ENCODE measurements around the gene UGT1A7. TPM values are rescaled to one million over a fixed set of nuclear protein-coding genes. Genes with fewer than 3 reads are reported as not detected.

UGT1A7 gene
- total and polyA plus RNA-seq, 3 donors from 2014 or later, result 0.19 TPM; not detected in 2

- no peak overlapping the region for H3K4me3 ChIP-seq
- 32 to 53% methylated on average over 4 of the region's 4 CpGs for WGBS, 2 donors
Measured at GRCh38 chr2:233674995-233675394, 6.7 kb upstream of the UGT1A7 start.

DNA sequence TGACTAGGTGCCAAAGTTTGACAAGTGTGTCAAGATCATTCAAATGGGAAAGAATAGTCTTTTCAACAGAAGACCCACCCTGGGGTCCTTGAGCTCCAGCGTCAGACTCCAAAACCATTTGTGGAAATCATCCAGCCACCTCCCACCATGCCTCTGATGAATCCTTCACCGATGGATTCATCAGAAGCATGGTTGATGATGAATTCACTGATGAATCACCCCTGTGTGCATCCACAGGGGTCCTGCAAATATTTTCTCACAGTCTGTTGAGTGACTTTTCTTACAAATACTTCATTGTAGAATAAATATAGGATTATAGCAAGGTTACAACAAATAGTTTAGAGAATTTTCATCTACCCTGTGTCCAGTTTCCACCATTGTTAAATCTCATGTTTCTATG, 5.7 kb upstream of the UGT1A7 start:
- intact Hi-C loops (cut with DNase I; ENCODE audit: low total_unique reads), result no loop called here
- no peaks in the 10 kb centered on the region for H3K9me3 ChIP-seq
- DNase-seq, result no peak
- H3K27ac ChIP-seq, result no peak overlapping the region
- no peak overlapping the region for H3K4me3 ChIP-seq
- H3K27me3 ChIP-seq, result no peaks in the 10 kb centered on the region
- no peaks in the 10 kb centered on the region for H3K36me3 ChIP-seq (ENCODE audit: low read depth, missing control alignments)
- TF ChIP-seq POLR2A (IDR thresholded peaks at IDR 0.05), result no peak
- TF ChIP-seq CTCF (IDR thresholded peaks at IDR 0.05), result no peak
- WGBS, 2 donors, result 78 to 83% methylated on average over 2 of the region's 2 CpGs
- H3K4me1 ChIP-seq, result no peaks in the 10 kb centered on the region

More at GRCh38 chr2:233674995-233675394, 6.7 kb upstream of the UGT1A7 start:
- H3K36me3 ChIP-seq (ENCODE audit: low read depth, missing control alignments), result no peaks in the 10 kb centered on the region
- H3K9me3 ChIP-seq, result no peaks in the 10 kb centered on the region
- intact Hi-C loops (cut with DNase I; ENCODE audit: low total_unique reads), result no loop called here
- no peak for DNase-seq
- no peaks in the 10 kb centered on the region for H3K4me1 ChIP-seq
- H3K27ac ChIP-seq, result no peak overlapping the region
- TF ChIP-seq POLR2A (IDR thresholded peaks at IDR 0.05) (no peak), CTCF (IDR thresholded peaks at IDR 0.05) (peak in 1 of 3 experiments; percentile 14)
- H3K27me3 ChIP-seq, result no peaks in the 10 kb centered on the region

GRCh38 chr2:233679196-233679595, 2.5 kb upstream of the UGT1A7 start:
- intact Hi-C loops (cut with DNase I; ENCODE audit: low total_unique reads), result no loop called here
- no peaks in the 10 kb centered on the region for H3K9me3 ChIP-seq

GRCh38 chr2:233680361-233681045, 1.2 kb upstream of the UGT1A7 start:
- WGBS, 2 donors, result 78 to 86% methylated on average over 4 of the region's 4 CpGs
- no peak overlapping the region for H3K4me3 ChIP-seq
- H3K4me1 ChIP-seq, result no peaks in the 10 kb centered on the region
- TF ChIP-seq CTCF (IDR thresholded peaks at IDR 0.05) (no peak), POLR2A (IDR thresholded peaks at IDR 0.05) (no peak)
- no peaks in the 10 kb centered on the region for H3K9me3 ChIP-seq
- H3K27ac ChIP-seq, result no peak overlapping the region
- intact Hi-C loops (cut with DNase I; ENCODE audit: low total_unique reads), result no loop called here
- no peak for DNase-seq
- H3K27me3 ChIP-seq, result no peaks in the 10 kb centered on the region
- H3K36me3 ChIP-seq (ENCODE audit: low read depth, missing control alignments), result no peaks in the 10 kb centered on the region

More at GRCh38 chr2:233679196-233679595, 2.5 kb upstream of the UGT1A7 start:
- Histone ChIP-seq H3K4me1 (no peaks in the 10 kb centered on the region), H3K36me3 (ENCODE audit: low read depth, missing control alignments) (no peaks in the 10 kb centered on the region), H3K4me3 (no peak overlapping the region), H3K27me3 (no peaks in the 10 kb centered on the region), H3K27ac (no peak overlapping the region)
- no peak for TF ChIP-seq POLR2A (IDR thresholded peaks at IDR 0.05)
- whole genome bisulfite sequencing, 2 donors, result 69 to 72% methylated on average over 4 of the region's 4 CpGs
- no peak for DNase-seq

- TF ChIP-seq CTCF (IDR thresholded peaks at IDR 0.05), result no peak
- no peak for DNase-seq
- no peak overlapping the region for H3K27ac ChIP-seq
- H3K4me3 ChIP-seq, result no peak overlapping the region
- intact Hi-C loops (cut with DNase I; ENCODE audit: low total_unique reads), result no loop called here
- H3K4me1 ChIP-seq, result no peaks in the 10 kb centered on the region
- H3K27me3 ChIP-seq, result no peaks in the 10 kb centered on the region
- no peaks in the 10 kb centered on the region for H3K9me3 ChIP-seq
- H3K36me3 ChIP-seq (ENCODE audit: low read depth, missing control alignments), result no peaks in the 10 kb centered on the region
- WGBS, 2 donors, result 80 to 92% methylated on average over 1 of the region's 1 CpG
Measured at GRCh38 chr2:233684640-233685039, 2.9 kb downstream of the UGT1A7 start.

Measured in testis (tissue), 3 donors.